GM18909 (cell line): ENCODE results near the gene CALN1.
"Not testable (repeated sequence)": the region's sequence is repeated elsewhere in the genome, so short reads cannot be mapped to it uniquely, and the experiment has no call there.

Source experiments
- ATAC-seq: cut with Tn5 transposase; IDR thresholded peaks from one replicate; pipeline ENCODE4 v1.9.1; 2021; ENCODE audit warnings: mild to moderate bottlenecking; ENCODE audit not compliant: unreplicated experiment, poor library complexity

Gene CALN1

DNA sequence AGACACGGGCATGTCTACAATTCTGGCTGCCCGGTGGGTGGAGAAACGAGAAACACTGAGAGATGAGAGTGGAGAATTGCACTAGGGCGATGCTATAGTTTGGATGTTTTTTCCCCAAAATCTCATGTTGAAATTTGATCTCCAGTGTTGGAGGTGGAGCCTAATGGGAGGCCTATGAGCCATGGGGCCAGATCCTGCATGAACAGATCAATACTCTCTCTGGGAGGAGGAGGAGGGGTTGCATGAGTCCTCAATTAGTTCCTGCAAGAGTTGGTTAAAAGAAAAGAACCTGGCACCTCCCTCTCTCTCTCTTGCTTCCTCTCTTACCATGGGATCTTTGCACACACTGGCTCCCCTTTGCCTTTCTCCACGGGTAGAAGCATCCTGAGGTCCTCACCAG is 299.1 kb downstream of the CALN1 start:
- ATAC-seq: no peak

DNA sequence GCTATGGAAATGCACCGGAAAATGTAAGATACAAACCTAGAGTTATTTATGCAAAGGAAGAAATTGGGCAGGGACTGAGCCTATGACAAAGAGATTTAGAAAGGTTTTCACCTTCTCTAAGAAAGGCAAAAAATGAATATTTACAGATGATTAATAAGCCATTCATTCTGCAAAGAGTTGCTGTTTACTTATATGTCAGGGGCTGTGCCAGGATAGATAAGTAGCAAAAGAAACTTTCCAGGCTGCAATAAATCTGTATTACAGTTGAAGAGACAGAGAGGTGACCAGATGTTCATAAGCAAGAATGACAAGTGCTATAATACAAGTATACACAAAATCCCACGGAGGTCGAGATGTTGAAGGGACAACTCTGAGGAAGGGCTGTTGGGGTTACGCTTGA is 299.6 kb downstream of the CALN1 start:
- no peak for ATAC-seq

DNA sequence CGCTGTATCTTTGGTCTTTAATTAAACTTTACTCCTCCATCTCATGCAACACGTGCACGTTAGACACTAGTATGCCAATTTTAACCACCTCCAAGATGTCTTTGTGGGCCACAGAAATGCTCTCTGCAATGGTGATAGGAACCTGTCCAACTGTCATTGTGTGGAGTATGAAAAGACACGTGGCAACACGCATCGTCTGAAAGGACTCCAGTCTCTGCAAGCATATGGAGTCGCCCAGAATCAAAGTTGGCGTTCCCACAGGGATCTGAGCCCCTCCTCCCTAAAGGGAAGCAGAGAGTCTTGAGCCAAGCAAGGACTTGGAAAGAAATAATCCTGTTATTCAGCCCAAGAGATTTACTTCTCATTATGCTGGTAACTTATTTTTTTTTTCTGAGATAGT is 301.1 kb downstream of the CALN1 start:
- ATAC-seq: no peak

DNA sequence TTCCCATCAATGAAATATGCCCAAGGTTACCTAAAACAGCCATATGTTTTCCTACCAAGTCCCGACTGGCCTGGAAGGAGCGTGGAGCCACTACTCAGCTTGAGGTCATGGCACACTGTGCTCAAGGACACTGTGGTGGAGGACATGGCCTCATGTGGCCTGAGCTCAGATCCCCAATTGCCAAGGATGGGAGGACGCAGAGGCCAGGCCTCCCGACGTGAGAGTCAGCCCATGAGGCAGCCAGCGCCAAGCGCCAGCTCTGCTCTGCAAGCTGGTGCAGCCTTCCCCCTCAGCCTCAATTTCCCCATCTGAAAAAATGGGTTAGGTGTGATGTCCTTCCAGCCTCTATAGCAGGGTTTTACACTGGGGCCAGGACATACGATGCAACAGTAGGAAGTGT is 302.6 kb downstream of the CALN1 start:
- no peak for ATAC-seq

DNA sequence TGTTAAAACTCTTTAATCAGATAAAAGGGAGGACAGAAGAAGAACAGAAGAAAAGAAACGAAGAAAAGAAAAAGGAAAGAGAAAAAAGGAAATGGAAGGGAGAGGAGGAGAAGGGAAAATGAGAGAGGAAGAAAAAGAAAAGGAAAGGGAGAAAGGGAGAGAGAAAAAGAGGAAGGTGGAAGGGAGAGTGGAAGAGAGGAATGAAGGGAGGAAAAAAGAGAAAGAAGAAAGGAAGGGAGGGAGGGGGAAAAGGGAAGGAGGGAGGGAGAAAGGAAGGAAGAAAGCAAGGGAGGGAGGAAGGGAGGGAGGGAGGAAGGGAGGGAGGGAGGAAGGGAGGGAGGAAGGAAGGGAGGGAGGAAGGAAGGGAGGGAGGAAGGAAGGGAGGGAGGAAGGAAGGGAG is 305.7 kb downstream of the CALN1 start:
- no peak for ATAC-seq

DNA sequence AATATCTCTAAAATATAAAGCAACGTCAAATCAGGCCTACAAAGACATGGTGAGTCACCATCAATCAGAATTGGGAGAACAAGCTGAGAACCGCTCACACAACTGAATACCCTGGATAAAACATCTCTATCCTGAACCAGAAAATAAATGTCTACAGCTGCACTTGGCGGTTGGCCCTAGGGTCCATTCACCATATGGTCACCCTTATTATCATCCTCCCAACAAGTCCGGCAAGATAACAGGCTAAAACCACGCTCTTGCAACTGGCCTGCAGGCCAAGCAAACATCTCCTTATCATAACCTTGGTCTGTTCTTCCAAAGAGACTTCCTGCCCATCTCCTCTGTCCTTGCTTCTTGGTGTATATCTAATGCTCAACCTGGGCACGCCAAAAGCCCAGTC is 310.7 kb downstream of the CALN1 start:
- ATAC-seq: no peak

DNA sequence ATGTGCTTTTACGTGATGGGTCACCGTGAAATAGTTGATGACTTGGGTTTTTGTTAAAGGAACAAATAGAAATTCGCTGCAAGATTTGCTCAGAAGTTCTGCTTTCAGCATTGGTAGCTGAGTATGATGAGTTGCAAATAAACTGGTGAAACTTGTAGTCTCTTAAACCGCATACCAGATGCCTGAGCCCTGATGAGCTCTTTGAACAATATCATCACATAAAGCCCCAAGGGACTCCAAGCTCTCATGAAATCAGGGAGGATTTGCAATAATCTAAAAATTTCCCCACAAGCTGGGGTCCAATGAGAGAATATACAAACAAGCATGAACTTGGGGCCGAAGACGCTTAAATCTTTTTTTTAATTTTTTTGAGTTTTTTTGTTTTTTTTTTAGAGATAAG is 312.4 kb downstream of the CALN1 start:
- no peak for ATAC-seq

DNA sequence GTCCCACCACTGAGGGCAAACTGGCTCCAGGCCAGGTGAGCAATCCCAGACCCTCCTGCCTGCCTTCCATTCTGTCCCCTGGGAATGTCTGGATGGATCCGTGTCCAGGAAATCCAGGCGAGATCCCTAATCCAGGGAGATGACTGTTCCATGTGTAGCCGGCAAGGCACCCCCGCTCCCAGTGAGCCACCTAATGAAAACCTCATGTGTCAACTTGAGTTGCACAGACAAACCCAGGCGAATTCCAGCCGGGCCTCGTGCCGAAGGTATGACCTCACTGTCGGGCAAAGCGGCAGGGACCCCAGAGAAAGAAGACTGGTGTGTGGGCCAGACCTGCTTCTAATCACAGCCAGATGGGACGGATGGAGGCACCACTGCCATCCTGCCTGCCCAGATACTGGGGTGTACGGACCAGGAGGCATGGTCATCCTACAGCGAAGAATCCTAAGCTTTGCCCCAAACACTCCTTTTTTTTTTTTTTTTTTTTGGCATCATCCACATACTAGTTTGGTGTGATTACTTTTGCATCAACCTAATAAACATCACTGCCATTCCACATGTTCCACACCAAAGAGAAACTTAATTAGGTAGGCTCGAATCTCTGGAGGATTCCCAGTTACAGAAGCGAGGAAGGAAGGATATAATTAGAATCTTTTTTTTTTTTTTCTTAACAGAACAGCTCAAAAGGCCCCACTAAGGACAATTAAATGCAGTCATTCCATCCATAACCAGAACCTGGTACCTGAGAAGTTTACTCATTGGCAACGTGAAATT is 313.1 kb downstream of the CALN1 start:
- ATAC-seq: no peak

DNA sequence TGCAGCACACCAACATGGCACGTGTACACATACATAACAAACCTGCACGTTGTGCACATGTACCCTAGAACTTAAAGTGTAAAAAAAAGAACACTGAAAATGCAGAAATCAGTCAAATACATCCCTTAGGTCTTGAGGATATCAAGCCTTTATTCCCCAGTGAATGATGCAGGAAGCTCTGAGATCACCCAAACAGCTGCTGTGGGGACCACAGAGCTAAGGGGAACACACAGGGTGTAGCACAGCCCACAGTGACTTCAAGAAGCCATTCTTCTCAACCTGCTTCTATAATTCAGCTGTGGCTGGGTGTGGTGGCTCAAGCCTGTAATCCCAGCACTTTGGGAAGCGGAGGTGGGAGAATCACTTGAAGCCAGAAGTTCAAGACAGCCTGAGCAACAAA is 314.9 kb downstream of the CALN1 start:
- no peak for ATAC-seq

DNA sequence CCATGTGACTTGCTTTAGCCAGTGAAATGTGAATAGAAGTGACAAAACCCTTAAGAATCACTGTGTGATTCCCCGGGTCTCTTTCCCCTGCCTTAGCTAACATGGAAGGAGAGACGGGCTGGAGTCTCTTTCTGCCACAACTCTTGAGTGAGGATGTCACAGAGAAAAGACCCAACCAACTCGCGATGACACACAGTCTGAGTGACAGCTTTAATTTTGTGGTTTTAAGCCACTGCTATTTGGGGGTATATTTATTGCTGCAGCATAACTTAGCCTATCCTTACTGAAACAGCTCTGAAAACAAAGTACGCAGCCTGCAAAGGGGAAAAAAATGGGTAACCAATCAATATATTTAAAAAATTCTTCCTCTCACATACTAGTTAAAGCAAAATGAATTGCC is 319.4 kb downstream of the CALN1 start:
- ATAC-seq: no peak

DNA sequence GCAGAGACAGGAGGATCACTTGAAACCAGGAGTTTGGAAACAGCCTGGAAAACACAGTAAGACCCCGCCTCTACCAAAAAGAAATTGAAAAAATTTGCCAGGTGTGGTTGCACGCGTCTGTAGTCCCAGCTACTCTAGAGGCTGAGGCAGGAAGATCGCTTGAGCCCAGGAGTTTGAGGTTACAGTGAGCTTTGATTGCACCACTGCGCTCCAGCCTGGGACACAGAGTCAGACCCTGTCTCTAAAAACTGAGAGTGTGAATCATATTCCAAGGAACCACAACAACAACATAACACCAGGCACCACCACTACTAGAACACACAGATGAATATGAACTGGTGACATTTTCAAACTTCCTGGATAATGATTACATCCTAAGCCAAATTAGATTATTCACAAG is 324.2 kb downstream of the CALN1 start:
- no peak for ATAC-seq

DNA sequence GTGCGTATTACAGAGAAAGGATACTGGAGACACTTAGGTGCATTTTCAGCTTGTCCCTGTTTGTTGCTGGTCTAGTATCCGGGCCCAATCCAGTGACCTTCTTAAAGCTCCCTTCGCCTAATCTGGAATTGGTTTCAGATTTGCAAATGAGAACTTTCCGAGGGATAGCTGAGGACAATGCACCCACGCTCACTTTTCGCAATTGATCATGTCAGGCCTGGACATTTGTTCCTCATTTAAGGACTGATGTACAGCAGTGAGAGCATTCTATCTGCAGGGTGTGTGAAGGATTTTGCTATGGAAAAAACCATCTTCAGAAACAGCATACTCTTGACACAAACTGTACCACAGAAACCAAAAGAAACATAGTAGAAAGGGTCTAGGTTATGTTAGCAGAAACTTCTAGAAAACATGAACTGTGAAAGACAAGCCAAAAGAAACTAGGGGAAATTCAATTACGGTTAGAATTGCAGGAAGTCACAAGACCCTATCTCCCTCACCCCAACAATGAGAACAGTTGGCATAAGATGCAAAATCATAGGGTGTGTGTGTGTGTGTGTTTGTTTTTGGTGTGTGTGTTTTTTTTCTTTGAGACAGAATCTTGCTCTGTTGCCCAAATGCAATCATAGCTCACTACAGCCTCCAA is 331.1 kb downstream of the CALN1 start:
- no peak for ATAC-seq

DNA sequence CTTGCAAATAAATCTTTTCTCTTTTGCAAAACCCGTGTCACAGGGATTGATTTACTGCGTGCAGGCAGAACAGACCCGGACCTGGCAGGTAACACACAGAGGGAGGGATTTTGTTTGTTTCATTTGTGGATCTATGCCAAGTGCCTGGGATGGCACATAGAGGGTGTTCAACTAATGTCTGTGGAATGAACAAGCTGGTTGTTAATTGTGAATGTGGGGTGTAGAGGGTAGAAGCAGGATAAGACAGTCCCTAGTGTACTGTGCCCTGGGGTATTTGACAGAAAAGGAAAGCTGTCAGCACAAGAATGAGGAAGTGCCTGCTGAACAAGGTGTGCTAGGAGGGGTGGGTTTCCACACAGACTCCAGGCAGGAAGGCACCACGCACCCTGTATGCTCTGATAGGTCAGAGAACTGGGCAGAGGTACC is 331.8 kb downstream of the CALN1 start:
- no peak for ATAC-seq

DNA sequence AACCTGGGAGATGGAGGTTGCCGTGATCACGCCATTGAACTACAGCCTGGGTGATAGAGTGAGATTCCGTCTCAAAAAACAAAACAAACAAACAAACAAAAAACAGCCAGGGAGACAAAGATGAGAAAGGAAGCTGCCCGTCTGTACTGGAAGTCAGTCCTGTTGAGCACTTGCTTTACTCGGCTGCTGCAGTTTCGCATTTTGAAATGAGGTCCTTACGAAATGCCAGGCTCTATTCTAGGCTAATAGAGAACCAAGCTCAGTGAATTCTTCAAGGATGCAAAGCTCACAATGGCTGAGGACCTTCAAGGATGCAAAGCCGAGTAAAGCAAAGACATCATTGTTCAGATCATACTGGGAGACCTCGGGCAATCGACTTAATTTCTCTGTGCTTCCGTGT is 333.3 kb downstream of the CALN1 start:
- ATAC-seq: no peak

DNA sequence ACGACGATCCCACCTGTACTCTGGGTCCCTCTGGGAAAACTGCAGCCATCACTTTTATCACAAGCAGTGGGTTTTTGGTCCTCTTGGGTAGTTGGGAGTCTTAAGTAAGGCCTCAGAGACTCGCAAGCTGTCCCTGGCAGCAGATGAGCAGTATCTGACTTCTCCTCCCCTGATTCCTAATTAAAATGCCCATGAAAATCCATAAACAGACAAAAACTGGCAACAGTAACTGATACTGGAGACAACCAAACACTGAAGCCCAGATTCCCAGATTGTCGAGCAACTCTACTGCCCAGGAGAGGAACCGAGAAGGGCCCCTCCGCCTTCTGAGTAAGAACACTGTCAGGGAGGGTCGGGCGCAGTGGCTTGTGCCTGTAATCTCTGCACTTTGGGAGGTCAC is 333.8 kb downstream of the CALN1 start:
- no peak for ATAC-seq

DNA sequence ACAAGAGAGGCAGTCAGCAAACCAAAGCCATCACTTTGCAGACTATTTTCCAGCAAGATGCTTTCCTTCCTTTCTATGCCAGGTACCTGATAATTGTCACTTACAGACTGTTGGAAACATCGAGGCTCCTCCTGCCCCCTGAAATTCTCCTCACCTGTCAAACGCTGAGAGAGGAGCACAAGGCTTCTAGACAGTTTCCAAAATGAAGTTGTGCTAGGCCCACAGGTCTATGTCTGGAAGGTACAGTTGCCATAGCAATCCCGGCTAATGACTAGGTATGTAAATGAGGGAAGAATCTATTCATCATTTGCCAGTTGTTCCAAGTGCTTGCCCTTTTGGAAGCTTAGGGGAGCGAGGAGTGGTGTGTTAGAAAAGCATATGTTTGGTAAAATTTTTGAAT is 334.4 kb downstream of the CALN1 start:
- no peak for ATAC-seq

DNA sequence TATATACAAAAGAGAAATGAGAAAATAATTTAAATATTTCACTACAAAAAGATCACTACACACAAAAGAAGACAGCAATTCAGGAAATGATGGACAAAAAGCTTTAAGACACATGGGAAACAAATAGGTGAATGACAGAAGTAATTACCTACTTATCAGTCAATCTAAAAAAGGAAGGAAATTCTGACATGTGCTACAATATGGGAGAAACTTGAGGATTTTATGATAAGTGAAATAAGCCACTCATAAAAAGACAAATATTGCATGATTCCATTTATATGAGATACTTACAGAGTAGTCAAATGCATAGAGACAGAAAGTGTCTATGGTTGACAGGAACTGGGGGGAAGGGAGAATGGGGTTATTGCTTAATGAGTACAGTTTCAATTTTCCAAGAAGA is 339.2 kb downstream of the CALN1 start:
- ATAC-seq: no peak

DNA sequence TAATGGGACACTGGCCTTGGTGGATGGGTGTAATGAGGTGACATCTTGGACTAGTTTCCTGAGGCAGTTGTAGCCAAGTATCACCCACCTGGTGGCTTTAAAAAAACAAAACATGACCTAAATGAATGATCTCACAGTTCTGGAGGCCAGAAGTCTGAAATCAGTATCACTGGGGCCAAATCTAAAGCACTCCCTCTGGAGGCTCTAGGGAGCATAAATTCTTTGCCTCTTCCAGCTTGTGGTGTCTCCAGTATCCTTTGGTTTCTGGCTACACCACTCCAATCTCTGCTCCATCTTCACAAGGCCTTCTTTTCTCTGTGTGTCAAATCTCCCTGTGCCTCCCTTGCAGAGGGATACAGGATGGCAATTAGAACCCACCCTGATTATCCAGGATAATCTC is 342.9 kb downstream of the CALN1 start:
- ATAC-seq: no peak

DNA sequence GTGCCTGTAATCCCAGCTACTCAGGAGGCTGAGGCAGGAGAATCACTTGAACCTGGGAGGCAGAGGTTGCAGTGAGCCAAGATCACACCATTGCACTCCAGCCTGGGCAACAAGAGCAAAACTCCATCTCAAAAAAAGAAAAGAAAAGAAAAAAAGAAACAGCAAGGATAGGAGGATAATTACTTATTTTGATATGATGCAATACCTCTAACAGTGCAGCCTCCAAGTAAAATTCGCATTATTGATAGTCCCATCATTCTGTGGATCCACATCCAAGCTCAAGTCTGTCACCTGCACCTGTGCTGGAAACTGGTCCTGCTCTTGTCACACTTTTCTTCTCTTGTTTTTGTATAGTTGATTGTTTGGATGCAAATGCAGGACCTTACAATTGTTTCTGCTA is 346.4 kb downstream of the CALN1 start:
- ATAC-seq: not testable (repeated sequence)

DNA sequence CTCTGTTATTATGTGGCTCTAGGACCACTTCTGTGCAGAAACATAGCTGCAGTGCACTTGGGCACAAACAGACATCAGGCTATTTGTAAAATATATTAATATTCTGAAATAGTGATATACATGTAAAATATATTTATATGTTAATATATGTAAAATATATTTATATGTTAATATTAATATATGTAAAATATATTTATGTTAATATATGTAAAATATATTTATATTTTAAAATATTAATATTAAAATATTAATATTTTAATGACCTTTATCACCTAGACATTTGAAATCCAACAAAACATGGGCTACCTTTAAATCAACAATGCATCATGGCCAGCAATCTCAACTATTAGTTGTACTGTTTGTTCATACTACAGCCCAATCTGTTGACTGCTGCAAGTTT is 347.2 kb downstream of the CALN1 start:
- no peak for ATAC-seq

DNA sequence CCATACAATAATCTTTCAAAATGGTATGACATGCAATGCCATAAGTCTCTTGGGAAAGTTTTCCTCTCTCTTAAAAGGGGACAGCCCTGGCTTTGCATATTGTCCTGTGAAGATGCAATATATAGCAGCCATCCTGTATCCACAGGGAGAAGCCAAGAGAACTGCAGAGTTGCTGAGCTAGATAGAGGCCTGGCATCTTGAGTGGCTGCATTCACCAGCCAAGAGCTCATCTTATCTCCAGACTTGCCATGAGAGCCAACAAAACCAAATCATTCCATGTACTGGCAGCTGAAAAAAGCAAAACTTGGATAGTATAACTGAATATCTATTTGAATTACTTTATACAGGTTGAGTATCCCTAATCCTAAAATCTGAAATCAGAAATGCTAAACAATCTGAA is 348.8 kb downstream of the CALN1 start:
- ATAC-seq: no peak

DNA sequence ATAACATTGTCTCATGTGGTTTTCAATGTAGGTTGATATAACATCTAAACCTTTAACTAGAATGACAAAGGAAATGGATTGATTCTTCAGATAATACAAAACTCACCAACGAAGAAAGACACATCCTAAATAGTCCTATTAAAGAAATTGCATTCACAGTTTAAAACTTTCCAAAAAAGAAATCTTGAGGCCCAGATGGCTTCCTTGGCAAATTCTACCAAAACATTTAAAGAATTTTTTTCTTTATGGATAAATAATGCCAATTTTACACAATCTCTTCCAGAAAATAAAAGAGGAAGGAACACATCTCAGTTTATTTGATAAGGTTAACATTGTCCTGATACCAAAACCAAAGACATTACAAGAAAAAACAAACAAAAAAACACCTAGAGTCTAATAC is 349.5 kb downstream of the CALN1 start:
- no peak for ATAC-seq
